IMR-90 (cell line): ENCODE measurements around the gene PKD1. TPM values are rescaled to one million over a fixed set of nuclear protein-coding genes. Genes with fewer than 3 reads are reported as not detected.
"Not testable (repeated sequence)": the region's sequence is repeated elsewhere in the genome, so short reads cannot be mapped to it uniquely, and the experiment has no call there.

Experiments used
- ATAC-seq: fragments of 200-7000 bp; cut with Tn5 transposase; 2 replicates; pipeline ENCODE4 v1.9.1; 2020; ENCODE audit warnings: low read depth, mild to moderate bottlenecking, moderate library complexity
- BruUV-seq: library from RNA; stranded (reverse); fragments of 400-500 nt; replicated peaks from 2 replicates; lab custom pipeline; 2021; lab: Mats Ljungman, UMichigan
- CTCF ChIA-PET: fragments of 300-600 bp; formaldehyde crosslinking; extraction: SDS; loops from one replicate; lab custom pipeline; 2021; ENCODE audit warnings: antibody characterized with exemption; lab: Yijun Ruan, JAX
- POLR2A ChIA-PET: fragments of 300-600 bp; sonication (Branson Sonifier 250); formaldehyde crosslinking; loops from one replicate; lab custom pipeline; 2022; ENCODE audit warnings: antibody characterized with exemption; ENCODE audit not compliant: unreplicated experiment; lab: Charles Lee
- DNase-seq: peaks from one replicate; pipeline ENCODE4 v3.0.0; 2013
- H2AFZ ChIP-seq: replicated peaks from 2 replicates; pipeline ENCODE3; 2013; ENCODE audit warnings: low read length, mild to moderate bottlenecking; ENCODE audit not compliant: poor library complexity
- H2AK5ac ChIP-seq: 2 replicates; pipeline ENCODE4 v1.6.1; 2013; ENCODE audit warnings: low read depth, low read length, inconsistent platforms
- H2AK9ac ChIP-seq: replicated peaks from 2 replicates; pipeline ENCODE3; 2013; ENCODE audit warnings: mild to moderate bottlenecking, low read depth, low read length, moderate library complexity; ENCODE audit not compliant: poor library complexity
- H2BK120ac ChIP-seq: 2 replicates; pipeline ENCODE4 v1.6.1; 2013; ENCODE audit warnings: low read depth, low read length, inconsistent platforms
- H2BK15ac ChIP-seq: 3 replicates; pipeline ENCODE4 v1.6.1; 2013; ENCODE audit warnings: low read depth, low read length, inconsistent platforms
- H2BK20ac ChIP-seq: 2 replicates; pipeline ENCODE4 v1.6.1; 2013; ENCODE audit warnings: low read depth, mild to moderate bottlenecking, inconsistent platforms, low read length, moderate library complexity
- H2BK5ac ChIP-seq: 2 replicates; pipeline ENCODE4 v1.6.1; 2013; ENCODE audit warnings: mild to moderate bottlenecking, low read depth, low read length, inconsistent platforms; ENCODE audit not compliant: poor library complexity, severe bottlenecking
- H3K14ac ChIP-seq: replicated peaks from 2 replicates; pipeline ENCODE4 v1.6.1; 2013; ENCODE audit warnings: low read depth, low read length, inconsistent platforms
- H3K18ac ChIP-seq: 2 replicates; pipeline ENCODE4 v1.6.1; 2013; ENCODE audit warnings: low read depth, low read length, control low read depth
- H3K23ac ChIP-seq: 2 replicates; pipeline ENCODE4 v1.6.1; 2013; ENCODE audit warnings: low read depth, low read length, inconsistent platforms
- H3K27ac ChIP-seq: 2 replicates; pipeline ENCODE4 v1.5.1; 2013; ENCODE audit warnings: mild to moderate bottlenecking, control low read depth, low read length; ENCODE audit not compliant: insufficient read depth
- H3K27me3 ChIP-seq: 2 replicates; pipeline ENCODE4 v1.6.1; 2013; ENCODE audit warnings: low read length; ENCODE audit not compliant: control insufficient read depth, insufficient read depth
- H3K36me3 ChIP-seq: 2 replicates; pipeline ENCODE4 v1.6.1; 2013; ENCODE audit warnings: low read length, mixed read lengths; ENCODE audit not compliant: control insufficient read depth, insufficient read depth
- H3K4ac ChIP-seq: 2 replicates; pipeline ENCODE4 v1.6.1; 2013; ENCODE audit warnings: low read depth, low read length, inconsistent platforms
- H3K4me1 ChIP-seq: 2 replicates; pipeline ENCODE4 v1.6.1; 2013; ENCODE audit warnings: low read length, mixed read lengths; ENCODE audit not compliant: control insufficient read depth, insufficient read depth
- H3K4me2 ChIP-seq: 2 replicates; pipeline ENCODE4 v1.6.1; 2013; ENCODE audit warnings: low read depth, mild to moderate bottlenecking, control low read depth, low read length, moderate library complexity
- H3K4me3 ChIP-seq: 2 replicates; pipeline ENCODE4 v1.5.1; 2013; ENCODE audit warnings: low read depth, mild to moderate bottlenecking, control low read depth, low read length, moderate library complexity; ENCODE audit not compliant: insufficient read depth
- H3K56ac ChIP-seq: 2 replicates; pipeline ENCODE4 v1.6.1; 2013; ENCODE audit warnings: low read length, inconsistent platforms; ENCODE audit not compliant: insufficient read depth; ENCODE audit errors: extremely low read depth
- H3K79me1 ChIP-seq, 2 experiments: 2 replicates each; pipeline ENCODE4 v1.6.1; 2013; ENCODE audit warnings: low read length in 2 of 2, inconsistent platforms in 1 of 2, low read depth in 1 of 2
- H3K9ac ChIP-seq: 2 replicates; pipeline ENCODE4 v1.6.1; 2013; ENCODE audit warnings: low read depth, low read length, control low read depth
- H3K9me1 ChIP-seq: 2 replicates; pipeline ENCODE4 v1.6.1; 2013; ENCODE audit warnings: low read length, inconsistent platforms; ENCODE audit not compliant: insufficient read depth
- H3K9me3 ChIP-seq: 2 replicates; pipeline ENCODE4 v1.6.1; 2013; ENCODE audit warnings: low read length; ENCODE audit not compliant: control insufficient read depth, insufficient read depth
- H4K20me1 ChIP-seq: 2 replicates; pipeline ENCODE4 v1.6.1; 2013; ENCODE audit warnings: low read length, inconsistent platforms; ENCODE audit not compliant: insufficient read depth
- H4K5ac ChIP-seq: 2 replicates; pipeline ENCODE4 v1.6.1; 2013; ENCODE audit warnings: mild to moderate bottlenecking, low read depth, low read length, control low read depth
- H4K8ac ChIP-seq, 2 experiments: 2 replicates each; pipeline ENCODE4 v1.6.1; 2013; ENCODE audit warnings: low read depth in 2 of 2, low read length in 2 of 2, control low read depth in 1 of 2, inconsistent platforms in 1 of 2
- H4K91ac ChIP-seq: 2 replicates; pipeline ENCODE4 v1.6.1; 2013; ENCODE audit warnings: low read depth, low read length, inconsistent platforms; ENCODE audit not compliant: insufficient read depth
- WGBS, 2 experiments: methylation state at CpG; one replicate each; pipeline versions ENCODE4 v1.1.5 to v1.1.7; 2013; ENCODE audit warnings: missing lambda C conversion rate in 2 of 2; ENCODE audit not compliant: insufficient read length in 1 of 2; ENCODE audit errors: extremely low coverage in 2 of 2; 5-methylcytosine and 5-hydroxymethylcytosine counted together
- dilution Hi-C: fragments of 300-500 bp; cut with HindIII; formaldehyde crosslinking; loops from one replicate; pipeline ENCODE4 v1.14.3; 2018; ENCODE audit warnings: low sequenced_read_pairs; ENCODE audit not compliant: unreplicated experiment
- in situ Hi-C: fragments of 300-500 bp; cut with MboI; formaldehyde crosslinking; loops from 3 replicates; pipeline ENCODE4 v1.14.3; 2019; ENCODE audit warnings: low sequenced_read_pairs, inconsistent platforms, mixed read lengths
- intact Hi-C: fragments of 100-400 bp; cut with micrococcal nuclease; formaldehyde crosslinking; loops from 2 replicates; pipeline ENCODE4 v1.10.0; 2022
- polyA plus RNA-seq, 3 experiments: library from polyadenylated mRNA; depleted of rRNA; stranded (reverse); fragments of >200 nt; gene quantifications; 2 replicates each; pipeline ENCODE4 v1.2.3, GENCODE V29; 2012; ENCODE audit warnings: low replicate concordance in 1 of 3
- total RNA-seq: library from RNA; depleted of rRNA; stranded (reverse); fragments of >200 nt; gene quantifications from 2 replicates; pipeline ENCODE4 v1.2.3, GENCODE V29; 2012

Gene PKD1
- total and polyA plus RNA-seq, 2 of the 4 experiments (the other 2 are of a cell fraction): 7.9 to 97.3 TPM

- H2AK5ac ChIP-seq, H2AK9ac ChIP-seq, ATAC-seq, H3K27ac ChIP-seq, H4K8ac ChIP-seq, H2BK5ac ChIP-seq, H2BK120ac ChIP-seq, H3K14ac ChIP-seq, H4K91ac ChIP-seq, BruUV-seq, H3K27me3 ChIP-seq, H3K56ac ChIP-seq, dilution Hi-C loops, H3K23ac ChIP-seq, H2AFZ ChIP-seq, H3K9ac ChIP-seq, H4K5ac ChIP-seq, intact Hi-C loops, H3K18ac ChIP-seq, POLR2A ChIA-PET, H3K4me2 ChIP-seq, H3K4ac ChIP-seq, H3K4me3 ChIP-seq, in situ Hi-C loops, H3K36me3 ChIP-seq, CTCF ChIA-PET, H2BK20ac ChIP-seq, DNase-seq, H2BK15ac ChIP-seq, H3K9me1 ChIP-seq, H3K9me3 ChIP-seq: not testable (repeated sequence)
- Histone ChIP-seq H4K20me1 (peaks cover 33% of the 10 kb centered on the region), H3K4me1 (peaks cover 21% of the 10 kb centered on the region), H3K79me1 (peaks cover 7 to 17% of the 10 kb centered on the region in 2 experiments; a peak in 3 of 4 replicates)
- WGBS, 2 experiments: 55% methylated on average over 4 of the region's 22 CpGs; no CpG with 5 or more reads in 1 of the 2 experiments
These were observed 5.7 kb downstream of the PKD1 start for GRCh38 chr16:2129890-2130447.

- H3K9me3 ChIP-seq, H3K4ac ChIP-seq, H2BK120ac ChIP-seq, H3K27ac ChIP-seq, H3K18ac ChIP-seq, in situ Hi-C loops, DNase-seq, H2AFZ ChIP-seq, H2AK5ac ChIP-seq, H4K91ac ChIP-seq, H3K14ac ChIP-seq, ATAC-seq, H2AK9ac ChIP-seq, dilution Hi-C loops, H2BK5ac ChIP-seq, H3K4me3 ChIP-seq, H3K56ac ChIP-seq, H4K8ac ChIP-seq, H3K9ac ChIP-seq, H3K36me3 ChIP-seq, intact Hi-C loops, H3K4me2 ChIP-seq, H2BK15ac ChIP-seq, H3K27me3 ChIP-seq, H2BK20ac ChIP-seq, H4K5ac ChIP-seq, H3K23ac ChIP-seq, BruUV-seq, H3K9me1 ChIP-seq, CTCF ChIA-PET, POLR2A ChIA-PET: not testable (repeated sequence)
- H3K4me1 ChIP-seq: peaks cover 25% of the 10 kb centered on the region
- H3K79me1 ChIP-seq: peaks cover 7 to 21% of the 10 kb centered on the region in 2 experiments; a peak in 3 of 4 replicates
- WGBS, 2 experiments: no CpG with 5 or more reads among the region's 11 CpGs
- H4K20me1 ChIP-seq: peaks cover 33% of the 10 kb centered on the region
These were observed 6.4 kb downstream of the PKD1 start for GRCh38 chr16:2129251-2129650.
